ENCODE measurements around the gene RNF208.

RNF208 gene

GRCh38 chr9:137211532-137211931, 10.5 kb downstream of the RNF208 start:
- DNase-seq = no peak

GRCh38 chr9:137206602-137207001, 15.4 kb downstream of the RNF208 start:
- DNase-seq = no peak

GRCh38 chr9:137205126-137206069, 16.6 kb downstream of the RNF208 start, which contains the start of the genes NDOR1 and TMEM203:
Gene NDOR1, plus strand, starts transcription at chr9:137205700. Its CDS starts 78 bp downstream, at chr9:137205778.
Gene TMEM203, minus strand, starts transcription at chr9:137205648. Its CDS starts 234 bp downstream, at chr9:137205414.
- peak; percentile 70 for DNase-seq

- DNase-seq = no peak
Observed at GRCh38 chr9:137204731-137205125, 17.3 kb downstream of the RNF208 start.

- no peak for DNase-seq
Observed at GRCh38 chr9:137202966-137203365, 19.1 kb downstream of the RNF208 start.

- no peak for DNase-seq
Observed at GRCh38 chr9:137201205-137201868, 20.7 kb downstream of the RNF208 start.

GRCh38 chr9:137200311-137201204, 21.5 kb downstream of the RNF208 start, which contains the start of gene TPRN:
Gene TPRN, minus strand, starts transcription at chr9:137200741. Its CDS starts 30 bp downstream, at chr9:137200711.
- peak; percentile 100 for DNase-seq

- DNase-seq = no peak
Observed at GRCh38 chr9:137199411-137200121, 22.5 kb downstream of the RNF208 start.

- DNase-seq = no peak
Observed at GRCh38 chr9:137198902-137199283, 23.1 kb downstream of the RNF208 start.

GRCh38 chr9:137198051-137198901, 23.8 kb downstream of the RNF208 start:
- no peak for DNase-seq

GRCh38 chr9:137195525-137196220, 26.4 kb downstream of the RNF208 start:
- peak; percentile 95 for DNase-seq

- DNase-seq = no peak
Observed at GRCh38 chr9:137194909-137195308, 27.1 kb downstream of the RNF208 start.

GRCh38 chr9:137194388-137194787, 27.7 kb downstream of the RNF208 start:
- DNase-seq = no peak

- no peak for DNase-seq
Observed at GRCh38 chr9:137193771-137194170, 28.3 kb downstream of the RNF208 start.

- no peak for DNase-seq
Observed at GRCh38 chr9:137192859-137193258, 29.2 kb downstream of the RNF208 start.

- DNase-seq = no peak
Observed at GRCh38 chr9:137192448-137192780, 29.6 kb downstream of the RNF208 start.

- DNase-seq = no peak
Observed at GRCh38 chr9:137191691-137192447, 30.2 kb downstream of the RNF208 start.

- DNase-seq = no peak
Observed at GRCh38 chr9:137191245-137191644, 30.8 kb downstream of the RNF208 start.

- DNase-seq = no peak
Observed at GRCh38 chr9:137190315-137190856, 31.7 kb downstream of the RNF208 start.
